ENCODE measurements around the gene MYH9.

Gene MYH9

DNA sequence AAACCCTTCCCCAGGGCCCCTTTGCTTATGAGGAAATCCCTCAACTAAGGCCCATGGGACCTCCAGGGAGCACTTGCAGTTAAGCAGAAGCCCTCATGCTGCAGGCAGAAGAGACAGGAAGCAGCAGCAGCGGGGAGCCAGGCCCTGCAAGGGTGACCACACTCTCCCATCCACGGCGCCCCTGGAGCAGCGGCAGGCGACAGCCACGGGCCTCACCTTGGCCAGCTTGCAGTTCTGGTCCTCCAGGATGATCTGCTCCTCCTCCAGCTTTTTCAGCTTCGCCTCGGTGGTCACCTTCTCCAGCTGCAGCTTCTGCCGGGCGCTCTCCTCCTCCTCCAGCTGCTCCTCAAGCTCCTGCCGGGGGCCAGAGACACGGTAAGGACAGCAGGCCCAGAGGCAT, 87.9 kb downstream of the MYH9 start:
- TF ChIP-seq CTCF (conservative IDR thresholded peaks at IDR 0.05) (no peak), ZFX (IDR thresholded peaks at IDR 0.05) (no peak)
- H3K27ac ChIP-seq = no peak overlapping the region

DNA sequence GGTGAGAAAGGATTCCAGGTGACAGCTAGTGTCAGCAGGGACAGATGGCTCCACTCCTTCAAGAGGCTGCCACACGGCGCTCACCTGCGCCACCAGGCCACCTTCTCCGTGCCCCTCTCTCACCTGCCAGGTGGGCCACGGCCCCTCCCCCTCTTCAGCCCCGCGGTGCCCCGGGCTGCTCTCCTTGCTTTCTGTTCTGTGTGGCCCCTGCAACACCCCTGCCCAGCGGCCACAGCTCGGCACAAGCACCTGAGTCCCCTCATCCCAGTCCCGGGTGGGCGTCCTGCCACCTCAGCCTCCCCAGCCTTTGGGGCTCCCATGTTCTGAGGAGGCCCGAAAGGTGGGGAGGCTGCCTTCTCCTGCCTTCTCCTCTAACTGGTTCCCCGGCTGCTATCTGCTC, 88.5 kb downstream of the MYH9 start:
- H3K27ac ChIP-seq = no peak overlapping the region

GRCh38 chr22:36298601-36299000, 89.2 kb downstream of the MYH9 start:
- H3K27ac ChIP-seq = no peak overlapping the region
- TF ChIP-seq ZFX (IDR thresholded peaks at IDR 0.05) (no peak), CTCF (conservative IDR thresholded peaks at IDR 0.05) (no peak)

More for the DNA sequence above, 88.5 kb downstream of the MYH9 start:
- no peak for TF ChIP-seq CTCF (conservative IDR thresholded peaks at IDR 0.05)

- TF ChIP-seq ZFX (IDR thresholded peaks at IDR 0.05) = no peak
- TF ChIP-seq CTCF (conservative IDR thresholded peaks at IDR 0.05) = no peak
- no peak overlapping the region for H3K27ac ChIP-seq
Measured at GRCh38 chr22:36298118-36298517, 89.6 kb downstream of the MYH9 start.

DNA sequence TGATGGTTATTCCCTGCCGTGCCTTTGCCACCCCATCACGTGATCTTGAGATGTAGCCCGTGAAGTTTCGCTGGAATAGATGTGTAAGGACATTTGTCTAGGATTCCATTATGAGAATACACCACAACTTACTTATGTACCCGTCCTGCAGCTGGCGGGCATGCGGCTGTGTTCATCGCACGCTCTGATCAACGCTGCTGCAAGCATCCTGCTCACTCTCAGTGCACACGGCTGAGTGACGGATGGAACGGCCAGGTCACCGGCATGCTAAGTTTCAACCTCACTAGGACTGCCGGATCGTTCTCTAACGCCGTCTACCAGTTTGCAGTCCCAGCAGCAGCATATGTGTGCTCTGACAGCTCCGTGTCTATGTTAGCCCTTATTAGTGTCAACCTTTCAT, 90.2 kb downstream of the MYH9 start:
- TF ChIP-seq ZFX (IDR thresholded peaks at IDR 0.05) (no peak), CTCF (conservative IDR thresholded peaks at IDR 0.05) (no peak)
- H3K27ac ChIP-seq = no peak overlapping the region

DNA sequence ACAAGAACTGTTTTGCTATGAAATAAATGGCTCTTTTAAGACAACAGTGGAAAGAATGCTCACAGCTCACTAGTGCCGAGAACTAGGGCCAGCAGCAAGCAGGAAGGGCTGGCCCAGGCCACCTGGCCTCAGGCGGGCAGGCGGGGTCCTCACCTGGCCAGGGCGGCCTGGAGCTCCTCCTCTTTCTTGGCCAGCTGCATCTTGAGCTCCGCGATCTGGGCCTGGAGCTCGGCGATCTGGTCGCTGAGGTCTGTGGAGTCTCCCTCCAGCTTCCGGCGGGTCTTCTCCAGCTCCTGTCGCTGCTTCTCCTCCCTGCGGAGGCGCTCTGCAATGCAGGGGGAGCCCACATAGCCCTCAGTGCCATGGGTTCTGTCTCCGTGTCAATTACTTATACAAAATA, 91.1 kb downstream of the MYH9 start:
- TF ChIP-seq CTCF (conservative IDR thresholded peaks at IDR 0.05) = no peak
- no peak for TF ChIP-seq ZFX (IDR thresholded peaks at IDR 0.05)
- no peak overlapping the region for H3K27ac ChIP-seq

DNA sequence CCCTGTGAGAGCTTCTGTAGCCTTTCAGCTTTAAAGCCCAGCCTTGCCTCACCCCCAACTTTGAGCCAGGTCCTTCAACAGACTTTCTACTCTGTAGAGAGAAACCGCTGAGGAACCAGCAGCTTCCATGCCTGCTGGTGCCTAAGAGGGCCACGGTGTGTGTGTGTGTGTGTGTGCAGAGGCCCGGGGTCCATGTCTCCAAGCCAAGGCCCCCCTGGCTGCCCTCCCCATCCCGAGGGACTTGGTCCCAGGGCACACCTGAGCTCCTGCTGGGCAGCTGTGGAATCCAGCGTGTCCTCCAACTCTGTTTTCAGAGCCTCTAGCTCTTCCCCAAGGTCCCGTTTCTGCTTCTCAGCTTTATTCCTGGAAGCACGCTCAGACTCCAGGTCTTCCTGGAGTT, 92.5 kb downstream of the MYH9 start:
- no peak for TF ChIP-seq ZFX (IDR thresholded peaks at IDR 0.05)
- no peak for TF ChIP-seq CTCF (conservative IDR thresholded peaks at IDR 0.05)
- H3K27ac ChIP-seq = no peak overlapping the region
